NB4 (cell line): ENCODE results near the gene ZNF808.

Source experiments
- DNase-seq: peaks from one replicate; pipeline ENCODE4 v3.0.0; 2010; ENCODE audit warnings: low read depth
- H3K4me3 ChIP-seq: one replicate; pipeline ENCODE4 v1.5.1; 2011; ENCODE audit warnings: mild to moderate bottlenecking, low read depth, low read length, moderate library complexity
- MYC ChIP-seq: IDR thresholded peaks from 2 replicates; pipeline ENCODE4 v1.6.1; 2011; ENCODE audit warnings: low read depth, low read length
- POLR2A ChIP-seq: IDR thresholded peaks from 2 replicates; pipeline ENCODE4 v1.6.1; 2011; ENCODE audit warnings: mild to moderate bottlenecking; ENCODE audit not compliant: insufficient read length; ENCODE audit errors: extremely low read depth
- TF ChIP-seq, protein P1 (sequence below): IDR thresholded peaks from 2 replicates; pipeline ENCODE4 v1.6.1; 2011; ENCODE audit warnings: low read depth, low read length
- TF ChIP-seq, protein P2 (sequence below): IDR thresholded peaks from one replicate; pipeline ENCODE4 v1.5.1; 2012; ENCODE audit warnings: low read depth, low read length

Gene ZNF808

DNA sequence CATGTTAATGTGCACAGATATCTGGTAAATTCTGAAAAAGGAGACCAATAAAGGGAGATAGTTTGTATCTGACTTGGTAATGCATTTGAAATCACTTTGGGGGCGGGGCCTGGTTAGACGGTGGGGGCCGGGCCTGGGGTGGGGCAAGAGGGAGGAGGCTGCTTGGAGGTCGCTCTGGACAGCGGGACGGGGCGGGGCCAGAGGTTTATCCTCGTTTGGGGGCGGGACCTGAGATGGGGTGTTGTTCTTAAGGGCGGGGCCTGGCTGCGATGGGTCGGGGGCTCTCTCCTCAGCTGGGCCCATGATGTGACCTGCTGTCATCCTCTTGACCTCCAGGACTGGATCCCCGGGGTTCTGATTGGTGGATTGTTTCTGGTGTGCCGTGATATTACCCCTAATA is 4.9 kb upstream of the ZNF808 start:
- no peak for DNase-seq
- TF ChIP-seq MYC: no peak
- TF ChIP-seq, protein P1, sequence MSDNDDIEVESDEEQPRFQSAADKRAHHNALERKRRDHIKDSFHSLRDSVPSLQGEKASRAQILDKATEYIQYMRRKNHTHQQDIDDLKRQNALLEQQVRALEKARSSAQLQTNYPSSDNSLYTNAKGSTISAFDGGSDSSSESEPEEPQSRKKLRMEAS: no peak
- no peak for TF ChIP-seq POLR2A
- TF ChIP-seq, protein P2, sequence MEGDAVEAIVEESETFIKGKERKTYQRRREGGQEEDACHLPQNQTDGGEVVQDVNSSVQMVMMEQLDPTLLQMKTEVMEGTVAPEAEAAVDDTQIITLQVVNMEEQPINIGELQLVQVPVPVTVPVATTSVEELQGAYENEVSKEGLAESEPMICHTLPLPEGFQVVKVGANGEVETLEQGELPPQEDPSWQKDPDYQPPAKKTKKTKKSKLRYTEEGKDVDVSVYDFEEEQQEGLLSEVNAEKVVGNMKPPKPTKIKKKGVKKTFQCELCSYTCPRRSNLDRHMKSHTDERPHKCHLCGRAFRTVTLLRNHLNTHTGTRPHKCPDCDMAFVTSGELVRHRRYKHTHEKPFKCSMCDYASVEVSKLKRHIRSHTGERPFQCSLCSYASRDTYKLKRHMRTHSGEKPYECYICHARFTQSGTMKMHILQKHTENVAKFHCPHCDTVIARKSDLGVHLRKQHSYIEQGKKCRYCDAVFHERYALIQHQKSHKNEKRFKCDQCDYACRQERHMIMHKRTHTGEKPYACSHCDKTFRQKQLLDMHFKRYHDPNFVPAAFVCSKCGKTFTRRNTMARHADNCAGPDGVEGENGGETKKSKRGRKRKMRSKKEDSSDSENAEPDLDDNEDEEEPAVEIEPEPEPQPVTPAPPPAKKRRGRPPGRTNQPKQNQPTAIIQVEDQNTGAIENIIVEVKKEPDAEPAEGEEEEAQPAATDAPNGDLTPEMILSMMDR: no peak
- H3K4me3 ChIP-seq: no peak overlapping the region

DNA sequence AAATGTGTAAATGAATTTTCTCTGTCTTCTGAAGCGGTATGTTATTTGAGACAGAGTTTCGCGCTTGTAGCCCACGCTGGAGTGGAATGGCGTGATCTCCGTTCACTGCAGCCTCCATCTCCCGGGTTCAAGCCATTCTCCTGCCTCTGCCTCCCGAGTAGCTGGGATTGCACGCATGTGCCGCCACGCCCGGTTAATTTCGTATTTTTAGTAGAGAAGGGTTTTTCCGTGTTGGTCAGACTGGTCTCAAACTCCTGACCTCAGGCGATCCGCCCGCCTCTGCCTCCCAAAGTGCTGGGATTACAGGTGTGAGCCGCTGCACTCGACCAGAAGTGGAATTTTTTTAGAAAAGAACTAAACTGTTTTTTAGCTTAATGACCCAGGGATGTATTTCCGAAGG is 3.4 kb upstream of the ZNF808 start:
- no peak overlapping the region for H3K4me3 ChIP-seq
- TF ChIP-seq, protein P2: no peak
- TF ChIP-seq, protein P1: no peak
- TF ChIP-seq POLR2A: no peak
- no peak for TF ChIP-seq MYC
- no peak for DNase-seq

DNA sequence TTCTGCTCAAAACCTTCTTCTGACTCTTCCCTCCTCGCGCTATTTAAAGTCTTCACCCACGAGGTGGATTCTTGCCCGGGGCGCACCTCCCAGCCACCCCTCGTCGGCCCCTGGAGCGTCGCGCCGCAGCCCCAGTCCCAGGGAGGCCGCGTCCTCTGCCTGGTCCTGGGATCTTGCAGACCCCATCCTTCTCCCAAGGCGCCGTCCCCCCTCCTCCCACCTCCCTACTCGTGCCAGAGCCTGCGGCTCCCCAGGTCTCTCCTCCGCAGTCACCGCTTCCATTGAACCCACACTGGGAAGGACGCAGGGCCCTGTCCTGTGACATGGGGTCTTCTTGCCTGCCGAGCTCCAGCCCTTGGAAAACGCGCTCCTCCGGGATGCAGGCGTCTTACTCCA is 486 bp downstream of the ZNF808 start:
- H3K4me3 ChIP-seq: peak overlapping the region; percentile 89
- TF ChIP-seq, protein P2: no peak
- no peak for DNase-seq

DNA sequence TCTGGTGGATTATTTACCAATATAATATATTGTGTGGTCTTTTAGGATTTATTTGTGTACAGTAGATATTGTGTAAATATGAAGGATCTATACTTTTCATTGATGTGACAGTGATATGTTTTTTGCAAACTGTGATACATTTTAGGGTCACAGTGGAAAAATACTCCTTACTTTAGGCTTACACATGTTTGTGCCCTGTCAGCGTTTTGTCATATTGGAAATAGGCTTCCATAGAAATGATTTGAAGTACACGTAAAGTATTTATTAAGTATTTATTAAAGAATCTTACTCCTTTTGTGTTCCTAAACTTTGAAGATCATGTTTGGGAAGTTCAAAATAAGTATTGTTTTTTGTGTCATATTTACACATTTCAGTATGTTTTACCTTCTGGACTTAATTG is 5.0 kb downstream of the ZNF808 start:
- H3K4me3 ChIP-seq: no peak overlapping the region
- TF ChIP-seq, protein P1: no peak
- TF ChIP-seq POLR2A (no peak), MYC (no peak)
- TF ChIP-seq, protein P2: no peak
- no peak for DNase-seq

DNA sequence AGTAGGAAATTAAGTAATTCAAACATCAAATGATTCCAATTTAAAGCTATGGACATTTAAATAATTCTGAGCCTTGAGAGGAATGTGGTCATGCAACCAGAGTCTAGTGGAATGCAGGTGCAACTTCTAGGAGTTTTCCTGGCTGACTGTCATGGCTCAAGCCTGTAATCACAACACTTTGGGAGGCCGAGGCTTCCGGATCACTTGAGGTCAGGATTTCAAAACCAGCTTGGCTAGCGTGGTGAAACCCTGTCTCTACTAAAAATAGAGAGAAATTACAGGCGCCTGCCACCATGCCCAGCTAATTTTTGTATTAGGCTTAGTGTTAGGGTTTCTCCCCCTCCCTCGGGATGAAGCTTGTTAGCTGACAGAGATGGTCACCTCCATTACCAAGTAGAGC is 6.4 kb downstream of the ZNF808 start:
- no peak overlapping the region for H3K4me3 ChIP-seq
- peak; percentile 87 for DNase-seq
- TF ChIP-seq MYC (no peak), POLR2A (no peak)
- TF ChIP-seq, protein P1: no peak
- TF ChIP-seq, protein P2: no peak

DNA sequence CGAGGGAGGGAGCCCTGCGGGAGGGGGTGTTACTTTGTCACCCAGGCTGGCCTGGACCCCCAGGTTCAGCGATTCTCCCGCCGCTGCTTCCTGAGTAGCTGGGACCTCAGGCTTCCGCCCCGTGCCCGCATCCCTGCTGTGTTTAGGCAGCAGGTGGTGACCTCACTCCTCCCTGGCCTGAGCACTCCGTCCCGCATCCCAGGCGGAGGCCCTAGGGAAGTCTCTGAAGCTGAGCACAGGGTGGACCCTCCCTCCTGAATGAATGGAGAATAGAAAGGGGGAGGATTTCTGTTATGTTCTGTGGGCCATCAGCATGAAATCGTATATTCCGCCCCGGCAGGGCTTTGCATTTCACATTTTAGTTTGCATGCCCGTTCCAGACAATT is 7.9 kb downstream of the ZNF808 start:
- H3K4me3 ChIP-seq: peak overlapping the region; percentile 38
- peak; percentile 33 for DNase-seq
